ENCODE measurements around the gene TSPAN18.
A peak's percentile ranks its signal among the peaks of the same experiment; 100 is the strongest.

The TSPAN18 gene

GRCh38 chr11:44755556-44756523 is 29.1 kb downstream of the TSPAN18 start:
- H3K14ac ChIP-seq (ENCODE audit: low read length in 2 of 2): no peak overlapping the region
- no peak overlapping the region for H3K9ac ChIP-seq (ENCODE audit: low read length)
- peak overlapping the region in 1 of 2 experiments; percentile 5 for H3K18ac ChIP-seq (ENCODE audit: low read depth in 1 of 2, low read length in 2 of 2)
- H3K4me3 ChIP-seq (ENCODE audit: insufficient read depth in 1 of 2, low read depth in 1 of 2, low read length in 2 of 2): no peak overlapping the region
- no peak overlapping the region for H4K8ac ChIP-seq (ENCODE audit: low read length)
- no peak overlapping the region for H2AK5ac ChIP-seq (ENCODE audit: low read length, severe bottlenecking)
- peaks cover 25 to 32% of the 10 kb centered on the region in 2 experiments for H3K27me3 ChIP-seq (ENCODE audit: control insufficient read depth in 1 of 2, insufficient read depth in 1 of 2, low read length in 2 of 2)
- no peak overlapping the region for H3K27ac ChIP-seq (ENCODE audit: low read length, poor library complexity, severe bottlenecking)
- no peak overlapping the region for H2BK120ac ChIP-seq (ENCODE audit: low read depth, low read length)
- no peak overlapping the region for H2AFZ ChIP-seq (ENCODE audit: low read depth, low read length)
- no peak overlapping the region for H2BK5ac ChIP-seq (ENCODE audit: low read depth, low read length, poor library complexity, severe bottlenecking)
- no peak overlapping the region for H3K4ac ChIP-seq (ENCODE audit: low read depth in 1 of 2, low read length in 2 of 2)
- H3K4me2 ChIP-seq (ENCODE audit: low read length, poor library complexity, severe bottlenecking): no peak overlapping the region
- peaks cover under 1% of the 10 kb centered on the region for H3K4me1 ChIP-seq (ENCODE audit: control insufficient read depth, insufficient read depth, low read depth, low read length)
- no peak overlapping the region for H2BK15ac ChIP-seq (ENCODE audit: low read depth, poor library complexity, severe bottlenecking)
- no peak overlapping the region for H2BK12ac ChIP-seq (ENCODE audit: low read length in 2 of 2)
- peaks cover 8% of the 10 kb centered on the region for H3K9me3 ChIP-seq (ENCODE audit: control insufficient read depth, low read length)
- H3K36me3 ChIP-seq (ENCODE audit: control insufficient read depth in 1 of 2, insufficient read depth in 2 of 2, low read depth in 1 of 2, low read length in 2 of 2): no peaks in the 10 kb centered on the region
- 82% methylated on average over 7 of the region's 7 CpGs for WGBS
- no peak overlapping the region for H4K91ac ChIP-seq (ENCODE audit: low read length)
- no peak overlapping the region for H3K23ac ChIP-seq (ENCODE audit: low read length in 2 of 2)
- no peaks in the 10 kb centered on the region for H3K79me1 ChIP-seq (replicated peaks; ENCODE audit: low read length, poor library complexity, severe bottlenecking)
- DNase-seq: no peak

GRCh38 chr11:44758983-44759382 is 32.2 kb downstream of the TSPAN18 start:
- Histone ChIP-seq H3K36me3 (ENCODE audit: control insufficient read depth in 1 of 2, insufficient read depth in 2 of 2, low read depth in 1 of 2, low read length in 2 of 2) (no peaks in the 10 kb centered on the region), H3K4me2 (ENCODE audit: low read length, poor library complexity, severe bottlenecking) (no peak overlapping the region), H3K79me1 (replicated peaks; ENCODE audit: low read length, poor library complexity, severe bottlenecking) (no peaks in the 10 kb centered on the region), H3K27me3 (ENCODE audit: control insufficient read depth in 1 of 2, insufficient read depth in 1 of 2, low read length in 2 of 2) (peaks cover 21 to 26% of the 10 kb centered on the region in 2 experiments), H3K9me3 (ENCODE audit: control insufficient read depth, low read length) (peaks cover 8% of the 10 kb centered on the region), H2BK15ac (ENCODE audit: low read depth, poor library complexity, severe bottlenecking) (no peak overlapping the region), H3K4ac (ENCODE audit: low read depth in 1 of 2, low read length in 2 of 2) (no peak overlapping the region), H3K4me1 (ENCODE audit: control insufficient read depth, insufficient read depth, low read depth, low read length) (peaks cover 14% of the 10 kb centered on the region), H2AK5ac (ENCODE audit: low read length, severe bottlenecking) (no peak overlapping the region), H3K18ac (ENCODE audit: low read depth in 1 of 2, low read length in 2 of 2) (no peak overlapping the region), H2BK5ac (ENCODE audit: low read depth, low read length, poor library complexity, severe bottlenecking) (no peak overlapping the region), H3K14ac (ENCODE audit: low read length in 2 of 2) (no peak overlapping the region), H3K4me3 (ENCODE audit: insufficient read depth in 1 of 2, low read depth in 1 of 2, low read length in 2 of 2) (no peak overlapping the region), H4K8ac (ENCODE audit: low read length) (no peak overlapping the region), H4K91ac (ENCODE audit: low read length) (no peak overlapping the region), H3K27ac (ENCODE audit: low read length, poor library complexity, severe bottlenecking) (no peak overlapping the region), H3K23ac (ENCODE audit: low read length in 2 of 2) (no peak overlapping the region), H2BK120ac (ENCODE audit: low read depth, low read length) (no peak overlapping the region), H2BK12ac (ENCODE audit: low read length in 2 of 2) (no peak overlapping the region), H3K9ac (ENCODE audit: low read length) (no peak overlapping the region), H2AFZ (ENCODE audit: low read depth, low read length) (no peak overlapping the region)
- DNase-seq: no peak
- 88% methylated on average over 2 of the region's 4 CpGs for WGBS

- no peak for DNase-seq
- Histone ChIP-seq H3K9me3 (ENCODE audit: control insufficient read depth, low read length) (peaks cover 8% of the 10 kb centered on the region), H3K36me3 (ENCODE audit: control insufficient read depth in 1 of 2, insufficient read depth in 2 of 2, low read depth in 1 of 2, low read length in 2 of 2) (no peaks in the 10 kb centered on the region), H3K4me3 (ENCODE audit: insufficient read depth in 1 of 2, low read depth in 1 of 2, low read length in 2 of 2) (no peak overlapping the region), H3K79me1 (replicated peaks; ENCODE audit: low read length, poor library complexity, severe bottlenecking) (no peaks in the 10 kb centered on the region), H3K27ac (ENCODE audit: low read length, poor library complexity, severe bottlenecking) (no peak overlapping the region), H2AFZ (ENCODE audit: low read depth, low read length) (no peak overlapping the region), H2AK5ac (ENCODE audit: low read length, severe bottlenecking) (no peak overlapping the region), H2BK5ac (ENCODE audit: low read depth, low read length, poor library complexity, severe bottlenecking) (no peak overlapping the region), H3K14ac (ENCODE audit: low read length in 2 of 2) (no peak overlapping the region), H3K23ac (ENCODE audit: low read length in 2 of 2) (no peak overlapping the region), H2BK15ac (ENCODE audit: low read depth, poor library complexity, severe bottlenecking) (no peak overlapping the region), H2BK120ac (ENCODE audit: low read depth, low read length) (no peak overlapping the region), H3K18ac (ENCODE audit: low read depth in 1 of 2, low read length in 2 of 2) (no peak overlapping the region), H4K8ac (ENCODE audit: low read length) (no peak overlapping the region), H2BK12ac (ENCODE audit: low read length in 2 of 2) (peak overlapping the region in 1 of 2 experiments; percentile 32), H3K27me3 (ENCODE audit: control insufficient read depth in 1 of 2, insufficient read depth in 1 of 2, low read length in 2 of 2) (peaks cover 12 to 16% of the 10 kb centered on the region in 2 experiments), H4K91ac (ENCODE audit: low read length) (no peak overlapping the region), H3K4me2 (ENCODE audit: low read length, poor library complexity, severe bottlenecking) (no peak overlapping the region), H3K4me1 (ENCODE audit: control insufficient read depth, insufficient read depth, low read depth, low read length) (peaks cover 14% of the 10 kb centered on the region), H3K4ac (ENCODE audit: low read depth in 1 of 2, low read length in 2 of 2) (no peak overlapping the region), H3K9ac (ENCODE audit: low read length) (no peak overlapping the region)
- WGBS: 90% methylated on average over 3 of the region's 3 CpGs
Observed at GRCh38 chr11:44759743-44760476, 33.1 kb downstream of the TSPAN18 start.

GRCh38 chr11:44760477-44760872 is 33.7 kb downstream of the TSPAN18 start:
- Histone ChIP-seq H3K36me3 (ENCODE audit: control insufficient read depth in 1 of 2, insufficient read depth in 2 of 2, low read depth in 1 of 2, low read length in 2 of 2) (no peaks in the 10 kb centered on the region), H3K14ac (ENCODE audit: low read length in 2 of 2) (no peak overlapping the region), H3K79me1 (replicated peaks; ENCODE audit: low read length, poor library complexity, severe bottlenecking) (no peaks in the 10 kb centered on the region), H4K8ac (ENCODE audit: low read length) (no peak overlapping the region), H3K4ac (ENCODE audit: low read depth in 1 of 2, low read length in 2 of 2) (no peak overlapping the region), H2BK12ac (ENCODE audit: low read length in 2 of 2) (no peak overlapping the region), H3K27ac (ENCODE audit: low read length, poor library complexity, severe bottlenecking) (no peak overlapping the region), H2AK5ac (ENCODE audit: low read length, severe bottlenecking) (no peak overlapping the region), H2BK15ac (ENCODE audit: low read depth, poor library complexity, severe bottlenecking) (no peak overlapping the region), H3K18ac (ENCODE audit: low read depth in 1 of 2, low read length in 2 of 2) (no peak overlapping the region), H3K9ac (ENCODE audit: low read length) (no peak overlapping the region), H3K23ac (ENCODE audit: low read length in 2 of 2) (no peak overlapping the region), H3K4me2 (ENCODE audit: low read length, poor library complexity, severe bottlenecking) (no peak overlapping the region), H3K27me3 (ENCODE audit: control insufficient read depth in 1 of 2, insufficient read depth in 1 of 2, low read length in 2 of 2) (peaks cover 6 to 11% of the 10 kb centered on the region in 2 experiments), H2BK120ac (ENCODE audit: low read depth, low read length) (no peak overlapping the region), H3K9me3 (ENCODE audit: control insufficient read depth, low read length) (peaks cover 8% of the 10 kb centered on the region), H4K91ac (ENCODE audit: low read length) (no peak overlapping the region), H3K4me3 (ENCODE audit: insufficient read depth in 1 of 2, low read depth in 1 of 2, low read length in 2 of 2) (no peak overlapping the region), H2AFZ (ENCODE audit: low read depth, low read length) (no peak overlapping the region), H3K4me1 (ENCODE audit: control insufficient read depth, insufficient read depth, low read depth, low read length) (peaks cover 14% of the 10 kb centered on the region), H2BK5ac (ENCODE audit: low read depth, low read length, poor library complexity, severe bottlenecking) (no peak overlapping the region)
- WGBS: no CpG with 5 or more reads among the region's 1 CpG
- no peak for DNase-seq

Measured in mesenchymal stem cell (in vitro differentiated cells and primary cell).